Measurements from ENCODE around the gene POLN. TPM values are rescaled to one million over a fixed set of nuclear protein-coding genes. Genes with fewer than 3 reads are reported as not detected.

POLN gene
- total and polyA plus RNA-seq, 3 experiments from 2014 or later, result 0.55 to 1.6 (median 1.5) TPM

- H3K9me3 ChIP-seq (ENCODE audit: low read length), result no peaks in the 10 kb centered on the region
- no peaks in the 10 kb centered on the region for H3K4me1 ChIP-seq (ENCODE audit: insufficient read depth, low read length)
- peaks cover 0 to 3% of the 10 kb centered on the region in 2 donors for H3K27me3 Mint-ChIP-seq
- CTCF ChIA-PET, result no interaction called here
- DNase-seq, result no peak
- peaks cover 0 to 3% (median 0%) of the 10 kb centered on the region in 3 donors for H3K4me1 Mint-ChIP-seq
- H3K36me3 Mint-ChIP-seq, result peaks cover 0 to 16% (median 5%) of the 10 kb centered on the region in 3 donors
- no peak overlapping the region for H3K27ac ChIP-seq (ENCODE audit: low read depth, low read length)
- POLR2A ChIA-PET, result no interaction called here
- no peak overlapping the region for H3K4me3 ChIP-seq (ENCODE audit: low read length)
- peak overlapping the region in 1 of 8 donors; percentile 58 for H3K27ac Mint-ChIP-seq
- no peak overlapping the region for H3K4me3 Mint-ChIP-seq
- no peaks in the 10 kb centered on the region for H3K9me3 Mint-ChIP-seq
- no peaks in the 10 kb centered on the region for H3K27me3 ChIP-seq (ENCODE audit: insufficient read depth, low read length, poor library complexity, severe bottlenecking)
- no peaks in the 10 kb centered on the region for H3K36me3 ChIP-seq (ENCODE audit: insufficient read depth, low read length)
Observed at GRCh38 chr4:2273657-2274319, 31.9 kb upstream of the POLN start.

- Mint-ChIP-seq H3K27me3 (peaks cover 0 to 3% of the 10 kb centered on the region in 2 donors), H3K27ac (peak overlapping the region in 1 of 8 donors; percentile 35)
- POLR2A ChIA-PET, result no interaction called here
Observed at GRCh38 chr4:2273221-2273620, 31.3 kb upstream of the POLN start.

GRCh38 chr4:2272828-2273120 is 30.9 kb upstream of the POLN start:
- H3K27me3 ChIP-seq (ENCODE audit: insufficient read depth, low read length, poor library complexity, severe bottlenecking), result no peaks in the 10 kb centered on the region
- H3K36me3 Mint-ChIP-seq, result peaks cover 0 to 16% (median 5%) of the 10 kb centered on the region in 3 donors
- peaks cover 0 to 3% of the 10 kb centered on the region in 2 donors for H3K27me3 Mint-ChIP-seq
- no peak for DNase-seq
- ChIA-PET POLR2A (no interaction called here), CTCF (no interaction called here)
- H3K4me3 ChIP-seq (ENCODE audit: low read length), result no peak overlapping the region
- no peaks in the 10 kb centered on the region for H3K36me3 ChIP-seq (ENCODE audit: insufficient read depth, low read length)
- no peaks in the 10 kb centered on the region for H3K9me3 Mint-ChIP-seq
- no peaks in the 10 kb centered on the region for H3K9me3 ChIP-seq (ENCODE audit: low read length)
- no peak overlapping the region for H3K27ac ChIP-seq (ENCODE audit: low read depth, low read length)
- H3K4me1 ChIP-seq (ENCODE audit: insufficient read depth, low read length), result no peaks in the 10 kb centered on the region
- H3K4me3 Mint-ChIP-seq, result no peak overlapping the region
- no peak overlapping the region for H3K27ac Mint-ChIP-seq
- H3K4me1 Mint-ChIP-seq, result peaks cover 0 to 3% (median 0%) of the 10 kb centered on the region in 3 donors

More at GRCh38 chr4:2273221-2273620, 31.3 kb upstream of the POLN start:
- Histone ChIP-seq H3K9me3 (ENCODE audit: low read length) (no peaks in the 10 kb centered on the region), H3K27me3 (ENCODE audit: insufficient read depth, low read length, poor library complexity, severe bottlenecking) (no peaks in the 10 kb centered on the region), H3K4me1 (ENCODE audit: insufficient read depth, low read length) (no peaks in the 10 kb centered on the region), H3K27ac (ENCODE audit: low read depth, low read length) (no peak overlapping the region), H3K36me3 (ENCODE audit: insufficient read depth, low read length) (no peaks in the 10 kb centered on the region), H3K4me3 (ENCODE audit: low read length) (no peak overlapping the region)
- Mint-ChIP-seq H3K4me3 (no peak overlapping the region), H3K36me3 (peaks cover 0 to 16% (median 5%) of the 10 kb centered on the region in 3 donors), H3K4me1 (peaks cover 0 to 3% (median 0%) of the 10 kb centered on the region in 3 donors), H3K9me3 (no peaks in the 10 kb centered on the region)
- CTCF ChIA-PET, result no interaction called here
- no peak for DNase-seq

GRCh38 chr4:2272026-2272827 is 30.3 kb upstream of the POLN start:
- Histone ChIP-seq H3K36me3 (ENCODE audit: insufficient read depth, low read length) (no peaks in the 10 kb centered on the region), H3K4me1 (ENCODE audit: insufficient read depth, low read length) (no peaks in the 10 kb centered on the region), H3K9me3 (ENCODE audit: low read length) (no peaks in the 10 kb centered on the region), H3K27ac (ENCODE audit: low read depth, low read length) (no peak overlapping the region), H3K4me3 (ENCODE audit: low read length) (no peak overlapping the region), H3K27me3 (ENCODE audit: insufficient read depth, low read length, poor library complexity, severe bottlenecking) (no peaks in the 10 kb centered on the region)
- ChIA-PET POLR2A (no interaction called here), CTCF (interaction anchor here (1.3 kb wide), 1 partner anchor 10 kb away, joined by 5 read pairs; no protein-coding TSS in a partner anchor)
- Mint-ChIP-seq H3K4me3 (no peak overlapping the region), H3K36me3 (peaks cover 0 to 16% (median 5%) of the 10 kb centered on the region in 3 donors), H3K27ac (peak overlapping the region in 2 of 8 donors; percentile 50 to 52), H3K27me3 (peaks cover 0 to 3% of the 10 kb centered on the region in 2 donors), H3K9me3 (no peaks in the 10 kb centered on the region), H3K4me1 (peaks cover 0 to 3% (median 0%) of the 10 kb centered on the region in 3 donors)
- no peak for DNase-seq

- Histone ChIP-seq H3K27me3 (ENCODE audit: insufficient read depth, low read length, poor library complexity, severe bottlenecking) (no peaks in the 10 kb centered on the region), H3K4me1 (ENCODE audit: insufficient read depth, low read length) (no peaks in the 10 kb centered on the region), H3K27ac (ENCODE audit: low read depth, low read length) (no peak overlapping the region), H3K4me3 (ENCODE audit: low read length) (no peak overlapping the region), H3K36me3 (ENCODE audit: insufficient read depth, low read length) (no peaks in the 10 kb centered on the region), H3K9me3 (ENCODE audit: low read length) (no peaks in the 10 kb centered on the region)
- Mint-ChIP-seq H3K9me3 (no peaks in the 10 kb centered on the region), H3K4me1 (peaks cover 0 to 3% (median 0%) of the 10 kb centered on the region in 3 donors), H3K27me3 (peaks cover 0 to 3% of the 10 kb centered on the region in 2 donors), H3K36me3 (peaks cover 0 to 16% (median 5%) of the 10 kb centered on the region in 3 donors), H3K27ac (no peak overlapping the region), H3K4me3 (no peak overlapping the region)
- CTCF ChIA-PET, result interaction anchor here (1.3 kb wide), 1 partner anchor 10 kb away, joined by 5 read pairs; no protein-coding TSS in a partner anchor
- POLR2A ChIA-PET, result no interaction called here
- DNase-seq, result no peak
Observed at GRCh38 chr4:2271279-2272025, 29.5 kb upstream of the POLN start.

- H3K27me3 ChIP-seq (ENCODE audit: insufficient read depth, low read length, poor library complexity, severe bottlenecking), result no peaks in the 10 kb centered on the region
- Mint-ChIP-seq H3K27ac (no peak overlapping the region), H3K4me1 (peaks cover 0 to 3% (median 0%) of the 10 kb centered on the region in 3 donors), H3K36me3 (peaks cover 0 to 16% (median 5%) of the 10 kb centered on the region in 3 donors), H3K27me3 (peaks cover 0 to 3% of the 10 kb centered on the region in 2 donors), H3K4me3 (no peak overlapping the region), H3K9me3 (no peaks in the 10 kb centered on the region)
- H3K4me3 ChIP-seq (ENCODE audit: low read length), result no peak overlapping the region
- no peak for DNase-seq
- ChIA-PET POLR2A (no interaction called here), CTCF (no interaction called here)
- H3K9me3 ChIP-seq (ENCODE audit: low read length), result no peaks in the 10 kb centered on the region
- no peaks in the 10 kb centered on the region for H3K36me3 ChIP-seq (ENCODE audit: insufficient read depth, low read length)
- no peaks in the 10 kb centered on the region for H3K4me1 ChIP-seq (ENCODE audit: insufficient read depth, low read length)
- no peak overlapping the region for H3K27ac ChIP-seq (ENCODE audit: low read depth, low read length)
Observed at GRCh38 chr4:2270341-2271165, 28.6 kb upstream of the POLN start.

- Histone ChIP-seq H3K4me1 (ENCODE audit: insufficient read depth, low read length) (no peaks in the 10 kb centered on the region), H3K9me3 (ENCODE audit: low read length) (no peaks in the 10 kb centered on the region), H3K36me3 (ENCODE audit: insufficient read depth, low read length) (no peaks in the 10 kb centered on the region), H3K4me3 (ENCODE audit: low read length) (no peak overlapping the region), H3K27ac (ENCODE audit: low read depth, low read length) (no peak overlapping the region), H3K27me3 (ENCODE audit: insufficient read depth, low read length, poor library complexity, severe bottlenecking) (no peaks in the 10 kb centered on the region)
- CTCF ChIA-PET, result interaction anchor here (1.0 kb wide), 1 partner anchor 149 kb away, joined by 3 read pairs; the partner anchor contains the start of gene CFAP99
- no peak overlapping the region for H3K27ac Mint-ChIP-seq
- POLR2A ChIA-PET, result no interaction called here
- H3K36me3 Mint-ChIP-seq, result peaks cover 0 to 16% (median 5%) of the 10 kb centered on the region in 3 donors
- peaks cover 0 to 3% (median 0%) of the 10 kb centered on the region in 3 donors for H3K4me1 Mint-ChIP-seq
- H3K9me3 Mint-ChIP-seq, result no peaks in the 10 kb centered on the region
- no peak for DNase-seq
- H3K4me3 Mint-ChIP-seq, result no peak overlapping the region
- peaks cover 0 to 1% of the 10 kb centered on the region in 2 donors for H3K27me3 Mint-ChIP-seq
Observed at GRCh38 chr4:2269618-2270163, 27.8 kb upstream of the POLN start.

All from CD8-positive, alpha-beta memory T cell (primary cell).